Upper lobe of left lung (tissue), 6 donors: ENCODE results near the gene TEX13C. TPM values are rescaled to one million over a fixed set of nuclear protein-coding genes. Genes with fewer than 3 reads are reported as not detected.

ENCODE experiments used
- ATAC-seq, 2 donors: fragments of 200-7000 bp; cut with Tn5 transposase; one replicate each; pipeline ENCODE4 v1.9.1; 2022; ENCODE audit warnings: mild to moderate bottlenecking in 2 of 2, moderate library complexity in 2 of 2; ENCODE audit not compliant: low FRiP score in 2 of 2
- DNase-seq, 2 donors: peaks; one replicate each; pipeline ENCODE4 v3.0.0-alpha.2; 2019 to 2020
- H3K27ac ChIP-seq, 4 donors: fragments of 200-600 bp; sonication (generic); one replicate each; pipeline ENCODE4 v1.5.1; 2016 to 2019
- H3K27me3 ChIP-seq, 4 donors: fragments of 200-600 bp; sonication (generic); one replicate each; pipeline ENCODE4 v1.5.1; 2017 to 2019
- H3K36me3 ChIP-seq, 4 donors: fragments of 200-600 bp; sonication (generic); one replicate each; pipeline ENCODE4 v1.5.1; 2016 to 2019
- H3K4me1 ChIP-seq, 4 donors: fragments of 200-600 bp; sonication (generic); one replicate each; pipeline ENCODE4 v1.5.1; 2018 to 2019
- H3K4me3 ChIP-seq, 4 donors: fragments of 200-600 bp; sonication (generic); one replicate each; pipeline ENCODE4 v1.5.1; 2017 to 2019; ENCODE audit warnings: mild to moderate bottlenecking in 2 of 4, moderate library complexity in 1 of 4
- H3K9me3 ChIP-seq, 4 donors: fragments of 200-600 bp; sonication (generic); one replicate each; pipeline ENCODE4 v1.5.1; 2018 to 2019
- CTCF ChIP-seq, 6 experiments: fragments of 450-650 bp in 4 of 6; fragments of 200-600 bp in 2 of 6; sonication (generic) in 2 of 6; IDR thresholded peaks; one replicate each; pipeline ENCODE4 v1.5.1; 2016 to 2019; ENCODE audit warnings: antibody characterized with exemption in 6 of 6
- EP300 ChIP-seq, 4 donors: sonication (generic); formaldehyde crosslinking; IDR thresholded peaks; one replicate each; pipeline ENCODE4 v1.5.1; 2017; ENCODE audit warnings: antibody characterized with exemption in 4 of 4, control low read depth in 2 of 4
- POLR2A ChIP-seq, 4 donors: fragments of 450-650 bp; IDR thresholded peaks; one replicate each; pipeline ENCODE4 v1.5.1; 2016 to 2017; ENCODE audit warnings: antibody characterized with exemption in 4 of 4, mild to moderate bottlenecking in 2 of 4
- POLR2AphosphoS5 ChIP-seq, 2 donors: sonication (generic); formaldehyde crosslinking; IDR thresholded peaks; one replicate each; pipeline ENCODE4 v1.5.1; 2017; ENCODE audit warnings: antibody characterized with exemption in 2 of 2
- WGBS, 2 donors: methylation state at CpG; one replicate each; pipeline ENCODE4 v1.1.5; 2017 to 2018; 5-methylcytosine and 5-hydroxymethylcytosine counted together
- total RNA-seq, 6 donors: library from RNA; depleted of rRNA in 4 of 6; stranded (reverse); fragments of >200 nt in 4 of 6; gene quantifications; one replicate each; pipeline versions ENCODE4 v1.1.0 to v1.2.1, GENCODE V29; 2016 to 2021
- donor health status: DM: no; HTN: no; CAD: no; lungs with moderate emphysema.
- donor health status: DM: no; HTN: yes; CAD: no; lungs with severe emphysema.

The TEX13C gene
- total RNA-seq, 6 donors from 2014 or later: 2.1 TPM; not detected in 5

GRCh38 chrX:125289920-125290319, 29.8 kb upstream of the TEX13C start:
- H3K36me3 ChIP-seq: no peaks in the 10 kb centered on the region
- no peak overlapping the region for H3K4me3 ChIP-seq
- H3K27me3 ChIP-seq: no peaks in the 10 kb centered on the region
- H3K4me1 ChIP-seq: peaks cover 0 to 5% (median 0%) of the 10 kb centered on the region in 4 donors
- H3K9me3 ChIP-seq: no peaks in the 10 kb centered on the region
- no peak overlapping the region for H3K27ac ChIP-seq
- WGBS, 2 donors: 74 to 80% methylated on average over 3 of the region's 3 CpGs
- DNase-seq (no peak), ATAC-seq (no peak)
- TF ChIP-seq POLR2AphosphoS5 (IDR thresholded peaks at IDR 0.05): no peak
- TF ChIP-seq POLR2A (IDR thresholded peaks at IDR 0.05): no peak
- TF ChIP-seq EP300 (IDR thresholded peaks at IDR 0.05): no peak
- no peak for TF ChIP-seq CTCF (IDR thresholded peaks at IDR 0.05)

GRCh38 chrX:125291124-125291523, 28.5 kb upstream of the TEX13C start:
- no peak for ATAC-seq
- no peak for TF ChIP-seq EP300 (IDR thresholded peaks at IDR 0.05)
- Histone ChIP-seq H3K27ac (no peak overlapping the region), H3K36me3 (no peaks in the 10 kb centered on the region), H3K27me3 (no peaks in the 10 kb centered on the region), H3K4me1 (peaks cover 0 to 8% (median 0%) of the 10 kb centered on the region in 4 donors), H3K9me3 (no peaks in the 10 kb centered on the region), H3K4me3 (no peak overlapping the region)
- no peak for DNase-seq

GRCh38 chrX:125293850-125294780, 25.6 kb upstream of the TEX13C start:
- no peak overlapping the region for H3K4me3 ChIP-seq
- peaks cover 0 to 8% (median 0%) of the 10 kb centered on the region in 4 donors for H3K4me1 ChIP-seq
- DNase-seq: no peak
- H3K36me3 ChIP-seq: no peaks in the 10 kb centered on the region
- TF ChIP-seq POLR2A (IDR thresholded peaks at IDR 0.05): no peak
- no peak for TF ChIP-seq CTCF (IDR thresholded peaks at IDR 0.05)
- no peak for TF ChIP-seq POLR2AphosphoS5 (IDR thresholded peaks at IDR 0.05)
- no peak for TF ChIP-seq EP300 (IDR thresholded peaks at IDR 0.05)
- ATAC-seq: no peak
- H3K27ac ChIP-seq: no peak overlapping the region
- H3K27me3 ChIP-seq: no peaks in the 10 kb centered on the region
- no peaks in the 10 kb centered on the region for H3K9me3 ChIP-seq
- WGBS, 2 donors: 39 to 80% methylated on average over 1 of the region's 1 CpG

GRCh38 chrX:125295337-125295736, 24.3 kb upstream of the TEX13C start:
- WGBS, 2 donors: 70 to 77% methylated on average over 2 of the region's 2 CpGs
- H3K27ac ChIP-seq: no peak overlapping the region
- H3K4me1 ChIP-seq: peaks cover 0 to 8% (median 0%) of the 10 kb centered on the region in 4 donors
- H3K27me3 ChIP-seq: no peaks in the 10 kb centered on the region
- TF ChIP-seq POLR2AphosphoS5 (IDR thresholded peaks at IDR 0.05) (no peak), POLR2A (IDR thresholded peaks at IDR 0.05) (no peak), EP300 (IDR thresholded peaks at IDR 0.05) (no peak), CTCF (IDR thresholded peaks at IDR 0.05) (no peak)
- no peak overlapping the region for H3K4me3 ChIP-seq
- no peaks in the 10 kb centered on the region for H3K9me3 ChIP-seq
- ATAC-seq (no peak), DNase-seq (no peak)
- H3K36me3 ChIP-seq: no peaks in the 10 kb centered on the region

GRCh38 chrX:125298871-125299270, 20.8 kb upstream of the TEX13C start:
- no peak overlapping the region for H3K4me3 ChIP-seq
- peaks cover 0 to 8% (median 0%) of the 10 kb centered on the region in 4 donors for H3K4me1 ChIP-seq
- no peaks in the 10 kb centered on the region for H3K36me3 ChIP-seq
- no peaks in the 10 kb centered on the region for H3K27me3 ChIP-seq
- TF ChIP-seq EP300 (IDR thresholded peaks at IDR 0.05): no peak
- TF ChIP-seq CTCF (IDR thresholded peaks at IDR 0.05): no peak
- TF ChIP-seq POLR2A (IDR thresholded peaks at IDR 0.05): no peak
- no peak for TF ChIP-seq POLR2AphosphoS5 (IDR thresholded peaks at IDR 0.05)
- no peak for ATAC-seq
- 86 to 90% methylated on average over 2 of the region's 2 CpGs for WGBS, 2 donors
- no peaks in the 10 kb centered on the region for H3K9me3 ChIP-seq
- no peak for DNase-seq
- no peak overlapping the region for H3K27ac ChIP-seq
